ENCODE data around the gene MTSS2.

Gene MTSS2

DNA sequence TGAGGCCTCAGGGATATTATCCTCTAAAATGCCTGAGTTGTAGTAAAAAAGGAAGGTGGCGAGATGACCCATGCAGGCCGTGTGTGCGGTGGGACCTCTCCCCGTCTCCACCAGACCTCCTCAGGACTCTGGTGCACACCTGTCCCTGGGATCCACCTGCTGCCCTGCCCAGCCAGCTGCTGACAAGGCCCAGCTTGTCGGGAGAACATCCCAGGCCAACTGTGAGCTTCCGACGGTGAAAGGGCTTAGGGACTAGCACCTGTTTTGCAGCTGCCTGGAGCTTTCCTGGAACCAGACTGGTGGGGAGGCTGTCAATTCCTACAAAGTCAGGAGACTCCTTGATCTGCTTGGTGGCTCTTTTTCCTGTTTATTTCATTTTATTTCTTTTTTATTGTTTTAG, 27.9 kb downstream of the MTSS2 start:
- H3K27ac ChIP-seq (ENCODE audit: low read depth, low read length) = no peak overlapping the region
- H3K36me3 ChIP-seq (ENCODE audit: insufficient read depth, low read length) = no peaks in the 10 kb centered on the region
- no peaks in the 10 kb centered on the region for H3K27me3 ChIP-seq (ENCODE audit: insufficient read depth, low read length)
- H2AFZ ChIP-seq (ENCODE audit: low read length, unreplicated experiment) = no peak overlapping the region
- H3K4me1 ChIP-seq (ENCODE audit: control insufficient read depth, insufficient read depth, low read length, unreplicated experiment) = peaks cover 6% of the 10 kb centered on the region
- H3K4me3 ChIP-seq (ENCODE audit: low read depth, low read length) = no peak overlapping the region
- no peaks in the 10 kb centered on the region for H3K79me2 ChIP-seq (ENCODE audit: control insufficient read depth, insufficient read depth, low read length, unreplicated experiment)

DNA sequence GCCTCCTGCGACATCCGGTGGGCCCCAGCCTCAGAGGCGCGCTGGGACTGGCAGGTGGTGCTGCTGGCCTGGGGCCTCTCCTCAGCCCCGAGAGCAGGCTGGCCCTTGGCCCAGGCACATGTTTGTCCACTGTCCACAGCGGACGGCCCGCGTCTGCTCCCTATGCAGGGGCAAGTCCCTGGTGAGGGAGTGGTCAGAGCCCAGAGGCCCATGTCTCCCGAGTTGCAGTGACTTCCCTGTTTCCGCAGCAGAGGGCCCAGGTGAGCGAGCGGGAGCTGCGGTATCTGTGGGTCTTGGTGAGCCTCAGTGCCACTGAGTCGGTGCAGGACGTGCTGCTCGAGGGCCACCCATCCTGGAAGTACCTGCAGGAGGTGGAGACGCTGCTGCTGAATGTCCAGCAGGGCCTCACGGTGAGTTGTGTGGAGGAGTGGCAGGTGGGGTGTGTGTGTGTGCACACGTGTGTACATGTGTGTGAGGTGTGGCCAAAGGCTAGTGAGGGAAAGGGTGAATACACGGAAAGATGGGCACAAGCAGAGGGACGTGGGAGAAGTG, 29.1 kb downstream of the MTSS2 start:
- Histone ChIP-seq H2AFZ (ENCODE audit: low read length, unreplicated experiment) (no peak overlapping the region), H3K27me3 (ENCODE audit: insufficient read depth, low read length) (no peaks in the 10 kb centered on the region), H3K27ac (ENCODE audit: low read depth, low read length) (no peak overlapping the region), H3K4me3 (ENCODE audit: low read depth, low read length) (no peak overlapping the region), H3K4me1 (ENCODE audit: control insufficient read depth, insufficient read depth, low read length, unreplicated experiment) (peaks cover 13% of the 10 kb centered on the region), H3K36me3 (ENCODE audit: insufficient read depth, low read length) (no peaks in the 10 kb centered on the region), H3K79me2 (ENCODE audit: control insufficient read depth, insufficient read depth, low read length, unreplicated experiment) (no peaks in the 10 kb centered on the region)

DNA sequence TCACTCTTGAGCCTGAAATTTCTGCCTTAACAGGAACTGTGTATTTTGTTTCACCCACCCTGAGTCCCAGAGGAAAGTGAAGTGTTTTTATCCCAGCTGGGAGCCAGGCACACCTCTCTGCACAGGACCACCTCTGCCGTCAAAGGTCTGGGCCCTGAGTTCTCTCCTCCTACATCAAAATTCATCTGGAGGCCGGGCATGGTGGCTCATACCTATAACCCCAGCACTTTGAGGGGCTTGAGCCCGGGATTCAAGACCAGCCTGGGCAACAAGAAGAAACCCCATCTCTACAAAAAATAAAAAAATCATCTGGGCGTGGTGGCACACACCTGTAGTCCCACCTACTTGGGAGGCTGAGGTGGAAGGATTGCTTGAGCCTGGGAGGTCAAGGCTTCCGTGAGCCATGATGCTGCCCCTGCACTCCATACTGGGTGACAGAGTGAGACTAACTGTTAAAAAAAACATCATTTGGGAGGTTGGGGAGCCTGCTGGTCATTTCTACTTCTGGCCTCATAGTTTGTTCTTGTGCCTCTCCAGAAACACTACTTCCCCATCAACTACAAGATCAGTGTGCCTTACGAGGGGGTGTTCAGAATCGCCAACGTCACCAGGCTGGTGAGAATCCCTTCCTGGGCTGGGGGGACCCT, 29.7 kb downstream of the MTSS2 start:
- H3K27ac ChIP-seq (ENCODE audit: low read depth, low read length) = no peak overlapping the region
- H3K4me1 ChIP-seq (ENCODE audit: control insufficient read depth, insufficient read depth, low read length, unreplicated experiment) = peaks cover 16% of the 10 kb centered on the region
- H3K79me2 ChIP-seq (ENCODE audit: control insufficient read depth, insufficient read depth, low read length, unreplicated experiment) = no peaks in the 10 kb centered on the region
- H3K4me3 ChIP-seq (ENCODE audit: low read depth, low read length) = no peak overlapping the region
- H2AFZ ChIP-seq (ENCODE audit: low read length, unreplicated experiment) = no peak overlapping the region
- no peaks in the 10 kb centered on the region for H3K36me3 ChIP-seq (ENCODE audit: insufficient read depth, low read length)
- no peaks in the 10 kb centered on the region for H3K27me3 ChIP-seq (ENCODE audit: insufficient read depth, low read length)

DNA sequence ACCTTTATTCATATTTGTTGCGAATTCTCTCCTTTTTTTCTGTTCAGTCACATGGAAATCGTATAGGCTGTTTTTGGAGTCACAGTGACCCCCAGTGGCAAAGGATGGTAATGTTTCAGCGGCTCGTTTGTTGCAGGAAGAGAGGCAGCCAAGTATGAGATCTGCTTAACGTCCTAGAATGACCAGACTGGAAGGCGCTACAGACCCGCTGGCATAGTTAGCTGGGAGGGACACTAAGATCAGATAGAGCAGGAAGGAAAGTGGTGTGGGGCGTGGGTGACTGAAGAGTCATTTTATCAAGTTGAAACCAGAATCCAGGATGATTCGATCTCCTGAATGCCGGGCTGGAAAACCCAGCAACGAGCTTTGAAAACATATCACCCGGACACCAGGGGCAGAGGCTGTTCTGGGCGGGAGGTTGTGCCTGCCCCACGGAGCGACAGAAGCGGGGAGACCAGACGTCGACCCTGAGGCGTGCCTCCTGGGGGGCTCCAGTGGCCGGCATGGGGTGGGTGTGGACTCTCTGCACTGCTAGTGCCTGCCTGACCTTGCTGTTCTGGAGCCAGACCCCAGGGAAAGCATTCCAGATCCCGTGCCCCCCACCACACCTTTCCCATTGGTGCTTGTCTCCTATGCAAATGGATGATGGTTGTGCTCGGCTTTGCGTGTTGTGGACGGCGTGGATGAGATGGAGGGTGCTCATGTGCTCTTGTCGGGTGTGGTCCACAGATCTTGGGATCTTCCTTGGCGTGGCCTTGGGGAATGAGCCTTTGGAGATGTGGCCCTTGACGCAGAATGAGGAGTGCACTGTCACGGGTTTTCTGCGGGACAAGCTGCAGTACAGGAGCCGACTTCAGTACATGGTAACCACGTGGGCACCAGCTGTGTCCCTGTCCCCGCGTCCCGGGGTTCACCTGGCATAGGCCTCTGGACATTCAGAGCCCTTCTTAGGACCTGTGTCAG, 31.8 kb downstream of the MTSS2 start:
- Histone ChIP-seq H3K4me1 (ENCODE audit: control insufficient read depth, insufficient read depth, low read length, unreplicated experiment) (peaks cover 18% of the 10 kb centered on the region), H3K4me3 (ENCODE audit: low read depth, low read length) (peak overlapping the region; percentile 60), H3K36me3 (ENCODE audit: insufficient read depth, low read length) (no peaks in the 10 kb centered on the region), H3K27me3 (ENCODE audit: insufficient read depth, low read length) (no peaks in the 10 kb centered on the region), H3K79me2 (ENCODE audit: control insufficient read depth, insufficient read depth, low read length, unreplicated experiment) (no peaks in the 10 kb centered on the region), H3K27ac (ENCODE audit: low read depth, low read length) (no peak overlapping the region), H2AFZ (ENCODE audit: low read length, unreplicated experiment) (peak overlapping the region; percentile 81)

DNA sequence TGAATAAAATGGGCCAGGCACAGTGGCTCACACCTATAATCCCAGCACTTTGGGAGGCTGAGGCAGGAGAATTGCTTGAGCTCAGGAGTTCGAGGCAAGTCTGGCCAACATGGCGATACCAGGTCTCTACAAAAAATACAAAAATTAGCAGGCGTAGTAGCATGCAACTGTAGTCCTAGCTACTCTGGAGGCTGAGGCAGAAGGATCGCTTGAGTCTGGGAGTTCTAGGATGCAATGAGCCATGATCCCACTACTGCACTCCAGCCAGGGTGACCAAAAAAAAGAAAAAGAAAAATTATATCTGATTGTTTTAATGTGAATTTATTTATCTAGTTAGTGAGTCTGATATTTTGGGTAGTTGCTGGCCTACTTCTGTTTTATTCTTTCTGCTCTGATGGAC, 32.4 kb downstream of the MTSS2 start:
- no peaks in the 10 kb centered on the region for H3K36me3 ChIP-seq (ENCODE audit: insufficient read depth, low read length)
- no peaks in the 10 kb centered on the region for H3K27me3 ChIP-seq (ENCODE audit: insufficient read depth, low read length)
- H3K4me1 ChIP-seq (ENCODE audit: control insufficient read depth, insufficient read depth, low read length, unreplicated experiment) = peaks cover 18% of the 10 kb centered on the region
- no peak overlapping the region for H2AFZ ChIP-seq (ENCODE audit: low read length, unreplicated experiment)
- H3K27ac ChIP-seq (ENCODE audit: low read depth, low read length) = no peak overlapping the region
- H3K79me2 ChIP-seq (ENCODE audit: control insufficient read depth, insufficient read depth, low read length, unreplicated experiment) = no peaks in the 10 kb centered on the region
- no peak overlapping the region for H3K4me3 ChIP-seq (ENCODE audit: low read depth, low read length)

DNA sequence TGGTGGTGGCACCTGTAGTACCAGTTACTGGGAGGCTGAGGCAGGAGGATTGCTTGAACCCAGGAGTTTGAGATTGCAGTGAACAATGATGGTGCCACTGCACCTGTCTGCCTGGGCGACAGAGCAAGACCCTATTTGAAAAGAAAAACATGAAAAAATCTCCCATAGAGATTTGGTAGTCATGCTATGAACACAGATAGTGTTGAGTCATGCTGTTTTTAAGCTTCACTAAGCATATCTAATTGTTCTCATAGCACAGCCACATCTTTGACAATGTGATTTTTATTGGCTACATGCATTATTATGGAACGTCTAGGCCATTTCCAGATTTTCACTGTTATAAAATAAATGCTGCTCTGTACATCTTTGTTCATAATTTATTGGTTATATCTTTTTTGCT, 33.5 kb downstream of the MTSS2 start:
- Histone ChIP-seq H2AFZ (ENCODE audit: low read length, unreplicated experiment) (no peak overlapping the region), H3K27ac (ENCODE audit: low read depth, low read length) (no peak overlapping the region), H3K79me2 (ENCODE audit: control insufficient read depth, insufficient read depth, low read length, unreplicated experiment) (no peaks in the 10 kb centered on the region), H3K27me3 (ENCODE audit: insufficient read depth, low read length) (no peaks in the 10 kb centered on the region), H3K36me3 (ENCODE audit: insufficient read depth, low read length) (no peaks in the 10 kb centered on the region), H3K4me1 (ENCODE audit: control insufficient read depth, insufficient read depth, low read length, unreplicated experiment) (peaks cover 18% of the 10 kb centered on the region), H3K4me3 (ENCODE audit: low read depth, low read length) (no peak overlapping the region)

DNA sequence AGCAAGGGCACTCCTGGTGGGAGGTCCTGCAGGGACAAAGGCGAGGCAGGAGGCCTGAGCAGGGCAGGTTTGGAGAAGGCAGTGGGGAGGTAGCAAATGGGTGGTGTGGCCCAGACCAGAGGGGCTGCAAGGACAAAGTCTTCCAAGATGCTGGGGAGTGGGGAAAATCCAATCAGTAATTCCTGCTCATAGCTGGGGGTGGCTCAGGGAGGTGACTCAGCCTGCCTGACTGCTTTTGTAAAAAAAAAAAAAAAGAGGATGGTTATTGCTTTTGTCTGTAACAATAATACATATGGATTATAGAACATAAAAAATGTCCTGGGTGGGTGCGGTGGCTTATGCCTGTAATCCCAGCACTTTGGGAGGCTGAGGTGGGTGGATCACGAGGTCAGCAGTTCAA, 34.3 kb downstream of the MTSS2 start:
- H3K27ac ChIP-seq (ENCODE audit: low read depth, low read length) = no peak overlapping the region
- no peak overlapping the region for H2AFZ ChIP-seq (ENCODE audit: low read length, unreplicated experiment)
- peaks cover 18% of the 10 kb centered on the region for H3K4me1 ChIP-seq (ENCODE audit: control insufficient read depth, insufficient read depth, low read length, unreplicated experiment)
- H3K27me3 ChIP-seq (ENCODE audit: insufficient read depth, low read length) = no peaks in the 10 kb centered on the region
- no peaks in the 10 kb centered on the region for H3K36me3 ChIP-seq (ENCODE audit: insufficient read depth, low read length)
- H3K4me3 ChIP-seq (ENCODE audit: low read depth, low read length) = no peak overlapping the region
- H3K79me2 ChIP-seq (ENCODE audit: control insufficient read depth, insufficient read depth, low read length, unreplicated experiment) = no peaks in the 10 kb centered on the region

DNA sequence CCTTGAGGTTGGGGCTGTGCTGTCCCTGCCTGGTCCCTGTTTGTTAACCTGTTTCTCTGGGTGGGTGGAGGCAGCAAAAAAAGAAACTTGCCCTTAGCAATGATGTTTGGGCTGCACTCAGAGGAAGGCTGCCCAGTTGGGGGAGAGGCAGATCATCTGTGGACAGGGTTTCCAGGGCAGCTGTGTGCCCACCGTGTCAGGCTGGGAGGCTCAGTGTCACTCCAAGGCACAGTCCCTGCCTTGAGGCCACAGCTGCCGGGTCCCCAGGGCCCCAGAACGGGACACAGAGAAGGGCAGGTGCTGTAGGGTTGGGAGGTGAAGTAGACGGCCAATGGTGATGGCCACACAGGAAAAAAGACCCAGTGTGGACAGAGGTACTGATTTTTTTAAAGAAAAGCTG, 35.6 kb downstream of the MTSS2 start:
- Histone ChIP-seq H3K79me2 (ENCODE audit: control insufficient read depth, insufficient read depth, low read length, unreplicated experiment) (no peaks in the 10 kb centered on the region), H3K4me1 (ENCODE audit: control insufficient read depth, insufficient read depth, low read length, unreplicated experiment) (peaks cover 18% of the 10 kb centered on the region), H3K27ac (ENCODE audit: low read depth, low read length) (no peak overlapping the region), H3K4me3 (ENCODE audit: low read depth, low read length) (no peak overlapping the region), H3K36me3 (ENCODE audit: insufficient read depth, low read length) (no peaks in the 10 kb centered on the region), H2AFZ (ENCODE audit: low read length, unreplicated experiment) (no peak overlapping the region), H3K27me3 (ENCODE audit: insufficient read depth, low read length) (no peaks in the 10 kb centered on the region)

DNA sequence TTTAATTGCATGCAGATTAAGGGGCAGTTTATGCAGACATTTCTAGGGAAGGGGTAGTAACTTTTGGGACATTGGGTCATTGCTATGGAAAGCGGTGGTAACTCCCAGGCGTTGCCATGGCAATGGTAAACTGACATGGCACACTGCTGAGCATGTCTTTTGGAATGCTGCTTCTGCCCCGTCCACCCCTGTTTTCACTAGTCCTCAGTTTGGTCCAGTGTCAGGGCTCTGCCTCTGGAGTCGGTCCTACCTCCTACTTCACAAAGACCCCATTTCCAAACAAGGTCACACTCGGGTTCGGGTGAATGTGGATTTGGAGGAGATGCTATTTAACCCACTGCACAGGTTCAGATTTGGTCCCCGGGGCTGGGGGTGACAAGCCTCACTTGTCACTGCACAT, 36.6 kb downstream of the MTSS2 start:
- Histone ChIP-seq H3K4me1 (ENCODE audit: control insufficient read depth, insufficient read depth, low read length, unreplicated experiment) (peaks cover 17% of the 10 kb centered on the region), H2AFZ (ENCODE audit: low read length, unreplicated experiment) (no peak overlapping the region), H3K36me3 (ENCODE audit: insufficient read depth, low read length) (no peaks in the 10 kb centered on the region), H3K4me3 (ENCODE audit: low read depth, low read length) (no peak overlapping the region), H3K79me2 (ENCODE audit: control insufficient read depth, insufficient read depth, low read length, unreplicated experiment) (no peaks in the 10 kb centered on the region), H3K27me3 (ENCODE audit: insufficient read depth, low read length) (no peaks in the 10 kb centered on the region), H3K27ac (ENCODE audit: low read depth, low read length) (no peak overlapping the region)

DNA sequence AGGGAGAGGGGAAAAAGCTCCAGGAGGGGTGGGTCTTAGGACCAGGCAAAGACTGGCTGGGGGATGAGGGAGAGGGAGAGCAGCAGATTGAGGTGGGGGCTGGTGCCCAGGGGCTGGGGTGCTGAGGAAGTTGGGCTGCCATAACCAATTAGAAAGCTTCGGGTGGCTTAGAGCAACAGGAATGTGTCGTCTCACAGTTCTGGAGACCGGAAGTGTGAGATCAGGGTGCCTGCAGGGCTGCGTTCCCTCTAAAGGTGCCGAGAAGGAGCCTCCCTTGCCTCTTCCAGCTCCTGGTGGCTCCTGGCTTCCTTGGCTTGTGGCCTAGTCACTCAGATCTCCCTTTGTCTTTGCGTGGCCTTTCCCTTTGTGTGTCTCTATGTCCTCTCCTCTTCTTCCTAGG, 37.2 kb downstream of the MTSS2 start:
- peaks cover 13% of the 10 kb centered on the region for H3K4me1 ChIP-seq (ENCODE audit: control insufficient read depth, insufficient read depth, low read length, unreplicated experiment)

More for the DNA sequence above, 37.2 kb downstream of the MTSS2 start:
- H3K36me3 ChIP-seq (ENCODE audit: insufficient read depth, low read length) = no peaks in the 10 kb centered on the region
- H2AFZ ChIP-seq (ENCODE audit: low read length, unreplicated experiment) = no peak overlapping the region
- H3K27ac ChIP-seq (ENCODE audit: low read depth, low read length) = no peak overlapping the region; the same call in 1 of the 2 replicates
- H3K27me3 ChIP-seq (ENCODE audit: insufficient read depth, low read length) = no peaks in the 10 kb centered on the region
- no peak overlapping the region for H3K4me3 ChIP-seq (ENCODE audit: low read depth, low read length)
- H3K79me2 ChIP-seq (ENCODE audit: control insufficient read depth, insufficient read depth, low read length, unreplicated experiment) = no peaks in the 10 kb centered on the region

Measured in ACC112 (cell line).